GM08714 (cell line): Measurements from ENCODE around the gene AGXT.

Experiments used
- H3K4me3 ChIP-seq: fragments of 200-500 bp; sonication (Bioruptor generic); 2 replicates; pipeline ENCODE4 v1.5.1; 2014; ENCODE audit warnings: mild to moderate bottlenecking, low read length, inconsistent platforms
- ZNF274 ChIP-seq: IDR thresholded peaks from 2 replicates; pipeline ENCODE4 v1.6.1; 2012; ENCODE audit warnings: mild to moderate bottlenecking, low read depth, low read length

Gene AGXT

GRCh38 chr2:240879105-240879504, 10.5 kb downstream of the AGXT start:
- H3K4me3 ChIP-seq, result no peak overlapping the region
- no peak for TF ChIP-seq ZNF274

GRCh38 chr2:240881913-240882312, 13.3 kb downstream of the AGXT start:
- TF ChIP-seq ZNF274, result no peak
- no peak overlapping the region for H3K4me3 ChIP-seq

- no peak for TF ChIP-seq ZNF274
- no peak overlapping the region for H3K4me3 ChIP-seq
Observed at GRCh38 chr2:240884221-240884620, 15.6 kb downstream of the AGXT start.

- no peak for TF ChIP-seq ZNF274
- no peak overlapping the region for H3K4me3 ChIP-seq
Observed at GRCh38 chr2:240884745-240885144, 16.1 kb downstream of the AGXT start.

- no peak overlapping the region for H3K4me3 ChIP-seq
- TF ChIP-seq ZNF274, result no peak
Observed at GRCh38 chr2:240885566-240885965, 16.9 kb downstream of the AGXT start.

- no peak overlapping the region for H3K4me3 ChIP-seq
- no peak for TF ChIP-seq ZNF274
Observed at GRCh38 chr2:240886023-240886565, 17.5 kb downstream of the AGXT start.

- no peak for TF ChIP-seq ZNF274
Observed at GRCh38 chr2:240886678-240887609, 18.3 kb downstream of the AGXT start.

GRCh38 chr2:240887631-240888030, 19.0 kb downstream of the AGXT start:
- no peak overlapping the region for H3K4me3 ChIP-seq
- TF ChIP-seq ZNF274, result no peak

More at GRCh38 chr2:240886678-240887609, 18.3 kb downstream of the AGXT start:
- H3K4me3 ChIP-seq, result no peak overlapping the region

GRCh38 chr2:240888130-240888889, 19.7 kb downstream of the AGXT start:
- no peak for TF ChIP-seq ZNF274
- H3K4me3 ChIP-seq, result no peak overlapping the region

- no peak for TF ChIP-seq ZNF274
- H3K4me3 ChIP-seq, result no peak overlapping the region
Observed at GRCh38 chr2:240888890-240889573, 20.4 kb downstream of the AGXT start.

- no peak for TF ChIP-seq ZNF274
- no peak overlapping the region for H3K4me3 ChIP-seq
Observed at GRCh38 chr2:240889601-240890560, 21.3 kb downstream of the AGXT start.

GRCh38 chr2:240890691-240891090, 22.1 kb downstream of the AGXT start:
- no peak for TF ChIP-seq ZNF274
- H3K4me3 ChIP-seq, result no peak overlapping the region

GRCh38 chr2:240891492-240892340, 23.1 kb downstream of the AGXT start:
- TF ChIP-seq ZNF274, result no peak
- H3K4me3 ChIP-seq, result no peak overlapping the region
